Measurements from ENCODE around the gene CCDC87.

CCDC87 gene

GRCh38 chr11:66569076-66569475, 23.8 kb downstream of the CCDC87 start:
- TF ChIP-seq GATA3 (IDR thresholded peaks at IDR 0.05; ENCODE audit: low read depth, low read length) (no peak), GATA2 (IDR thresholded peaks at IDR 0.05; ENCODE audit: low read depth, low read length) (no peak)

GRCh38 chr11:66568124-66568916, 24.5 kb downstream of the CCDC87 start, which contains the start of gene CTSF:
Gene CTSF, minus strand, starts transcription at chr11:66568606. Its CDS starts 120 bp downstream, at chr11:66568486.
- TF ChIP-seq GATA3 (IDR thresholded peaks at IDR 0.05; ENCODE audit: low read depth, low read length) (no peak), GATA2 (IDR thresholded peaks at IDR 0.05; ENCODE audit: low read depth, low read length) (no peak)

- no peak for TF ChIP-seq GATA2 (IDR thresholded peaks at IDR 0.05; ENCODE audit: low read depth, low read length)
- TF ChIP-seq GATA3 (IDR thresholded peaks at IDR 0.05; ENCODE audit: low read depth, low read length), result no peak
These were observed 25.1 kb downstream of the CCDC87 start for GRCh38 chr11:66567787-66568123.

GRCh38 chr11:66566221-66566620, 26.6 kb downstream of the CCDC87 start:
- TF ChIP-seq GATA2 (IDR thresholded peaks at IDR 0.05; ENCODE audit: low read depth, low read length) (no peak), GATA3 (IDR thresholded peaks at IDR 0.05; ENCODE audit: low read depth, low read length) (no peak)

- TF ChIP-seq GATA3 (IDR thresholded peaks at IDR 0.05; ENCODE audit: low read depth, low read length) (no peak), GATA2 (IDR thresholded peaks at IDR 0.05; ENCODE audit: low read depth, low read length) (no peak)
These were observed 27.9 kb downstream of the CCDC87 start for GRCh38 chr11:66564984-66565383.

GRCh38 chr11:66564538-66564937, 28.3 kb downstream of the CCDC87 start:
- TF ChIP-seq GATA3 (IDR thresholded peaks at IDR 0.05; ENCODE audit: low read depth, low read length) (no peak), GATA2 (IDR thresholded peaks at IDR 0.05; ENCODE audit: low read depth, low read length) (no peak)

GRCh38 chr11:66563832-66564231, 29.0 kb downstream of the CCDC87 start:
- no peak for TF ChIP-seq GATA2 (IDR thresholded peaks at IDR 0.05; ENCODE audit: low read depth, low read length)
- TF ChIP-seq GATA3 (IDR thresholded peaks at IDR 0.05; ENCODE audit: low read depth, low read length), result no peak

- TF ChIP-seq GATA3 (IDR thresholded peaks at IDR 0.05; ENCODE audit: low read depth, low read length), result no peak
- TF ChIP-seq GATA2 (IDR thresholded peaks at IDR 0.05; ENCODE audit: low read depth, low read length), result no peak
These were observed 29.8 kb downstream of the CCDC87 start for GRCh38 chr11:66562907-66563583.

- no peak for TF ChIP-seq GATA3 (IDR thresholded peaks at IDR 0.05; ENCODE audit: low read depth, low read length)
- no peak for TF ChIP-seq GATA2 (IDR thresholded peaks at IDR 0.05; ENCODE audit: low read depth, low read length)
These were observed 30.6 kb downstream of the CCDC87 start for GRCh38 chr11:66562275-66562674.

- TF ChIP-seq GATA2 (IDR thresholded peaks at IDR 0.05; ENCODE audit: low read depth, low read length) (no peak), GATA3 (IDR thresholded peaks at IDR 0.05; ENCODE audit: low read depth, low read length) (no peak)
These were observed 31.0 kb downstream of the CCDC87 start for GRCh38 chr11:66561975-66562248.

- no peak for TF ChIP-seq GATA3 (IDR thresholded peaks at IDR 0.05; ENCODE audit: low read depth, low read length)
- TF ChIP-seq GATA2 (IDR thresholded peaks at IDR 0.05; ENCODE audit: low read depth, low read length), result no peak
These were observed 31.5 kb downstream of the CCDC87 start for GRCh38 chr11:66561178-66561974.

GRCh38 chr11:66559866-66560676, 32.8 kb downstream of the CCDC87 start:
- TF ChIP-seq GATA3 (IDR thresholded peaks at IDR 0.05; ENCODE audit: low read depth, low read length), result no peak
- TF ChIP-seq GATA2 (IDR thresholded peaks at IDR 0.05; ENCODE audit: low read depth, low read length), result no peak

GRCh38 chr11:66559142-66559865, 33.6 kb downstream of the CCDC87 start:
- no peak for TF ChIP-seq GATA3 (IDR thresholded peaks at IDR 0.05; ENCODE audit: low read depth, low read length)
- no peak for TF ChIP-seq GATA2 (IDR thresholded peaks at IDR 0.05; ENCODE audit: low read depth, low read length)
